GM21619 (cell line): ENCODE results near the gene ITGAV.
"Not testable (repeated sequence)": the region's sequence is repeated elsewhere in the genome, so short reads cannot be mapped to it uniquely, and the experiment has no call there.

ENCODE experiments used
- ATAC-seq: cut with Tn5 transposase; IDR thresholded peaks from one replicate; pipeline ENCODE4 v1.9.1; 2021; ENCODE audit not compliant: unreplicated experiment

Gene ITGAV

GRCh38 chr2:186589612-186590349 lies at the start of gene ITGAV:
Gene ITGAV, plus strand, starts transcription at chr2:186590056. Its CDS starts 283 bp downstream, at chr2:186590339.
- peak; percentile 96 for ATAC-seq

DNA sequence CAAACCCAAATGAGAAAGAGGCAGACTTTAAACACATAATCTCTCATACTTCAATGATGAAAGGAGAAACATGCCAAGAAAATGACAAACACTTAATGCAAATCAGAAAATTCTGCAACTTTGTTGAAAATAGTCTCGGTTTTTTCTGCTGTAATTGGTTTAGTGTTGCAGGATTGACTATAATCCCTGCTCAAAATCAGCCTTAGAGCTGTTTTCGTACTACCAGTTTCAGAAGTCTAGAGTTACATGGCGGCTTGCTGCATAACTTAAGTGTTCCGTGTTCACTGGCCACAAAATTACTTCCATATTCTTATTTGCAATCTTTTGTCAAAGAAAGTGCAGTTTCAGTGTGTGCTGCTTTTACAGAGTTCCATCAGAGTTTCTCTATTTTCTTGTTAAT lies 48.9 kb upstream of the ITGAV start:
- no peak for ATAC-seq

DNA sequence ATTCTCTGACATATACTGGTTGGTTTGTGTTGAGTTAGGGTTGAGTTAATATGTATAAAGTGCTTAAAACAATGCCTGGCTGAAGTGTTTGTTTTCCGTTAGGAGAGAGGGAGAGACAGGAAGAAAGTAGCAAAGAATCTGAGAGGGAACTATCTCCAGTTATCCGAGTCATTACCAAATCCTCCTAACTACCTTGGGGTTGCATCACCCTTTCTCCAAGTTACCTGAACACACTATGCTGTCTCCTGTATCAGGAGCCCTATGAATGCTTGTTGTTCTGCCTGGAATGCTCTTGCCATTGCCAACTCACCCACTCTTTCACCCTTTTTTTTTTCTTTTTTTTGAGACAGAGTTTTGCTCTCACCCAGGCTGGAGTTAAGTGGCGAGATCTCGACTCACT lies 47.9 kb upstream of the ITGAV start:
- ATAC-seq = no peak

GRCh38 chr2:186543561-186544131 lies 46.2 kb upstream of the ITGAV start:
- ATAC-seq = no peak

DNA sequence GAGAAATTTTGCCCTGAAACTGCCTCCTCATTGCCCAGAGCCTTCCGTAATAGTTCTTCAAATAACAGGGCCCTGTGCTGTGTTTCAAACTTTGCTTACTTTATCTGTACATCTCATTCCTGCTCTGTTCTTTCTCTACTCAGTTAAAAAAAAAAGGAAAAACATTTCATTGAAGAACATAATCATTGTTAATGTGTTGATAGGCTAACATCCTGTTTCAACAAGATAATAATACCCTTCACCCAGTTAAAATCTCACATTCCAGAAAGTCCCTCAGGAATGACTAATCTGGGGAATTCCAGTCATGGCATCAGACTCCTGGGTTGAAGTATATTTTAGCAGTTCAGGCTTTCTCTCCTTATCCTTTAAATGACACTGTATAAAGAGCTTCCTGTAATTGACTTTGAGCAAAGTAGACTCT lies 45.6 kb upstream of the ITGAV start:
- ATAC-seq = no peak

DNA sequence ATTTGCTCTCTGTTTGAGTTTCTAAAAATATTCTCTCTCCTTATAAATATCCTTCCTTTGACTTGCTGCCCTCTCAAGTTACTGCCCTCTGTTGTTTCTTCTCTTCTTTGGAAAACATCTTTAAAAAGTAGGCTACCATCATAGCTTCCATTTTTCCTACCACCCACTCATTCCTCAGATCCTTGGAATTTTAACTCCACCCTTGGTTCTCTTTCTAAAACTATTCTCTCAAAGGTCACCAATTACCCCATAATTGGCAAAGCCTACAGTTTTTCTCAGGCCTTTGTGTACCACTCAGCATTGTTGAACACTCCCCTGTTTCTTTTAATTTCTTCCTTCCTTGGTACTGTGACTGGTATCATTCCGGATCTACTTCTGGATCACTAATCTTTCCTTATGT lies 43.0 kb upstream of the ITGAV start:
- no peak for ATAC-seq

- ATAC-seq = no peak
These were observed 38.4 kb upstream of the ITGAV start for GRCh38 chr2:186551323-186552050.

- ATAC-seq = no peak
These were observed 35.4 kb upstream of the ITGAV start for GRCh38 chr2:186554429-186554828.

- no peak for ATAC-seq
These were observed 34.8 kb upstream of the ITGAV start for GRCh38 chr2:186554850-186555671.

DNA sequence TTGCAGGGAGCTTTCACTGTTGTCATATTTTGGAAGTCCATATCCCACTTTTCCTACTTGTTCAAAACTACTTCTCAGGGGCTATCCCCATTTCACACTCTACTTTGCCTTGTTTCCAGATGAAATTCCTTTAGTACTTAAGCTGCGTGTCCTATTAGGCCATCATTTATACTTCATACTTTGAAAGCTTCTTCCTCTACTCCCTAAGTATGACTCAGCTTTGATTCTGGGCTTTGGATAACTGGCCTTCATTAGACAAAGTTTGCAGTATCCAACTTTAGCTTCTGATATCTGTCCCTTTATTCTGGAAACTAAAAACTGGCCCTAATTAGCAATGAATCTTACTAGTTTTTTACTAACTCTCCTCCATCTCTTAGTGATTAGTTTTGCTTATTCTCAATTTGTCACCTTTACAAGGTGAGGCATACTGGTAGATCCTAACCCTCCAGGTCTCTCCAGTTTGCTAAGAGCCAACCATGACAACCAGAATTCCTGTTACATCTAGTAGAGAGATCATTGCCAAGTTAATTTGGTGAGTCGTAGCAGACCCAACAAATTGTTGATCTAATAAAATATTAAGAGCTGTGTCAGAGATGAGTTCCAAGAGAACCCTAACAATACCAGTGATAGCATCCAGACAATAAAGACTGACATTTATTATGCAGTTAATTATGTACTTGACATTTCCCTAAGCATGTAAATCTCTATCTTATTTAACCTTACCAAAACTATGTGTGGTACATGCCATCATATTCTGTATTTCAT lies 31.2 kb upstream of the ITGAV start:
- no peak for ATAC-seq

DNA sequence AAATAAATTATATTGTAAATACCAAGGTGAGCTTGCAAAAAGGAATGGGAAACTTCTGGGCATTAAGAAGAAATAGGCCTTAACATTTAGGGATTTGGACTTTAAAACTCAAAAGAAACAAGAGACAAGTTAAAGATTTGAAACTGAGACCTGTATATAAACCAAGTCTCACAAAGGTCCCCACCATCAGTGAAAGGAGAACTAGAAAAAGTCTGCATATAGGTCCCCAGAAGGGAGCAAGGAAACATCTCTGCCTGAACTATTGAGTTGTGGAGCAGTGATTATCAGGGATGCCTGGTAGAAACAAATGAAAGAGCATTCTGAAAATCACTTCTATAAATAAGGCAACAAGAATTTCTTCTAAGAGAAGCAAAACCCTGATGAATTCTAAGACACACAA lies 30.5 kb upstream of the ITGAV start:
- peak; percentile 47 for ATAC-seq

DNA sequence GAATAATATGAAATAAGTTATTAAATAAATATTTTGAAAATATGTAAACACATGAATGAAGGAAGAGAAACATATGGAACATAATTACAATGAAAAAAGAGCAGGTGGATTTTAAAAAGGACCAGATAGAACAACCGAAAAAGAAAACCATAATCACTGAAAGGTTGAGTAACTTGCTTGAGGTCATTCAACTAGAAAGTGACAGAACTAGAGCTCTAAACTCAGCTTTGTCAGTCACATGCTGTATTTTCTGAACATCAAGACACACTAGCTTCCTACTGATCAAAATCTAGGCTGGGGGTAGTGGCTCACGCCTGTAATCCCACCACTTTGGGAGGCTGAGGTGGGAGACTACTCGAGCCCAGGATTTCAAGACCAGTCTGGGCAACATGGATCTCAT lies 30.0 kb upstream of the ITGAV start:
- peak; percentile 72 for ATAC-seq

DNA sequence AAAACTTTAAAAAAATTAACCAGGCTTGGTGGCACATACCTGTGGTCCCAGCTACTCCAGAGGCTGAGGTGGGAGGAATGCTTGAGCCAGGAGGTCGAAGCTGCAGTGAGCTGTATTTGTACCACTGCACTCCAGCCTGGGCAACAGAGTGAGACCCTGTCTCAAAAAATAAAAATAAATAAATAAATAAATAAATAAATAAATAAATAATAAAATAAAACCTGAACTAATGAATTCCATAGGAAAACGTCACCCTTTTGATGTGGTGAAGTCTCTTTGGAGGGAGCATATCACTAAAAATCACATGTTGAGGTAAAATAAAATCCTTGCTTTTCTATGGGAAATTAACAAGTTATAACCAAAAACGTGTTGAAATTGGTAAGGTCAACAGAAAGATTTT lies 29.6 kb upstream of the ITGAV start:
- no peak for ATAC-seq

GRCh38 chr2:186561467-186562208 lies 28.2 kb upstream of the ITGAV start:
- ATAC-seq = no peak

DNA sequence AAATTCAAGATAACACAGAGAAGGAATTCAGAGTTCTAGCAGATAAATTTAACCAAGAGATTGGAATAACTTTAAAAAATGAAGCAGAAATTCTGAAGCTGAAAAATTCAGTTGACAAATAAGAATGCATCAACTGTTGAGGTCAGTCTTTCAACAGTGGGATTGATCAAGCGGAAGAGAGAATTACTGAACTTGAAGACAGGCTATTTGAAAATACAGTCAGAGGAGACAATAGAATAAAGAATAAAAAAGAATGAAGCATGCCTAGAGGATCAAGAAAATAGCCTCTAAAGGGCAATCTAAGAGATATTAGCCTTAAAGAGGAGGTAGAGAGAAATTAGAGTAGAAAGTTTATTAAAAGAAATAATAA lies 27.7 kb upstream of the ITGAV start:
- ATAC-seq = no peak

- ATAC-seq = not testable (repeated sequence)
These were observed 21.3 kb upstream of the ITGAV start for GRCh38 chr2:186568600-186568999.

GRCh38 chr2:186569127-186569526 lies 20.7 kb upstream of the ITGAV start:
- ATAC-seq = not testable (repeated sequence)

DNA sequence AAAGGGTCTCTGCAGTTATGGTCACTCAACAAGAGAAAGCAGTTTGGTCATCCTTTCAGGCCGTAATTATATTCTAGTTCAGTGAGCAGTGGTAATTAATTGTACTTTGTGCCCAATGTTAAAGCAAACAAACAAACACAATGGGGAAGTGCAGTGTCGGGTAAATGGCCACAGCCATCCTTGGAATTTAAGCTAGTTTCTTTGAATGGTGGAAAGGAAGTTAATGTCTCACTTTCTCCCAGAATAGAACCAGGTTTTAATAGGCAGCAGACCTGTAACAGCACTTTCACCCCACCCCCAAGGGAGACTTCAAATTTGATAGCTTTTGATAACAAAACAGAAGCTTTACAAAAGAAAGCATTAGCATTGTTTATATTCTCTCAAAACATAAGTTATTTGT lies 20.0 kb upstream of the ITGAV start:
- ATAC-seq = no peak

- ATAC-seq = no peak
These were observed 19.3 kb upstream of the ITGAV start for GRCh38 chr2:186570604-186571003.

DNA sequence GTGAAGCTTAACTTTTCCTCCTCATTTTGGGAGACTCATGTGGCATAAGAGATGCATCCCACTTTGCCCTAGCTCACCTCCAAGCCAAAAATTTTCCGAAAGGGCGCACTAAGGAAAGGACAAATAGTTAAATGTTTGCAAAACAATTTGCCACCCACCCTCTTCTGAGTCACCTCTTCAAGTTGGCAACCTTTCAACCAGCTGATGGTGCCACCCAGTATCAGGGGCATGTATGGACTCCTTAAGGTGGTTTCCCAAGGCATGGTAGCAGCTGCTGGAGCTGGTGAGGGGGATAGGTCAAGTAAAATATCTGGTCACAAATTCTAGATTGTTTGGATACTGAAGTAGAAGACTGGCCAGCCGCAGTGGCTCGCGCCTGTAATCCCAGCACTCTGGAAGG lies 17.2 kb upstream of the ITGAV start:
- ATAC-seq = no peak
